H1 (cell line): ENCODE results near the gene NDUFS7. TPM values are rescaled to one million over a fixed set of nuclear protein-coding genes. Genes with fewer than 3 reads are reported as not detected.

Experiments used
- CTCF ChIA-PET: fragments of 300-600 bp; sonication (Branson Sonifier 250); formaldehyde crosslinking; loops from one replicate; lab custom pipeline; 2021; ENCODE audit not compliant: partially characterized antibody; lab: Charles Lee
- POLR2A ChIA-PET: fragments of 300-600 bp; sonication (Branson Sonifier 250); formaldehyde crosslinking; loops from one replicate; lab custom pipeline; 2021; ENCODE audit warnings: inconsistent platforms; ENCODE audit not compliant: partially characterized antibody; lab: Charles Lee
- DNase-seq, 2 experiments: peaks; one replicate each; pipeline versions ENCODE4 v3.0.0 to v3.0.0-alpha.2; 2010 to 2022; ENCODE audit warnings: low spot score in 2 of 2, low read depth in 1 of 2, mixed read lengths in 1 of 2
- FAIRE-seq: peaks from 2 replicates; lab custom pipeline; 2011; peaks lifted over from hg19 to GRCh38; lab: Jason Lieb, UNC
- H2AFZ ChIP-seq: 2 replicates; pipeline ENCODE4 v1.8.1; 2012; ENCODE audit warnings: low read length, inconsistent platforms
- H2AK5ac ChIP-seq: 2 replicates; pipeline ENCODE4 v1.6.1; 2013; ENCODE audit warnings: low read depth, low read length
- H2BK120ac ChIP-seq: replicated peaks from 2 replicates; pipeline ENCODE3; 2013; ENCODE audit warnings: low read depth, low read length, inconsistent platforms
- H2BK12ac ChIP-seq: 2 replicates; pipeline ENCODE4 v1.6.1; 2013; ENCODE audit warnings: low read depth, low read length
- H2BK15ac ChIP-seq: 2 replicates; pipeline ENCODE4 v1.6.1; 2013; ENCODE audit warnings: low read length
- H2BK20ac ChIP-seq: 2 replicates; pipeline ENCODE4 v1.6.1; 2013; ENCODE audit warnings: low read length
- H2BK5ac ChIP-seq: 2 replicates; pipeline ENCODE4 v1.6.1; 2013; ENCODE audit warnings: low read depth, low read length
- H3K14ac ChIP-seq: 2 replicates; pipeline ENCODE4 v1.6.1; 2013; ENCODE audit warnings: inconsistent platforms; ENCODE audit not compliant: insufficient read length
- H3K18ac ChIP-seq: 2 replicates; pipeline ENCODE4 v1.6.1; 2013; ENCODE audit warnings: low read length; ENCODE audit errors: extremely low read depth
- H3K23ac ChIP-seq: 2 replicates; pipeline ENCODE4 v1.6.1; 2013; ENCODE audit warnings: inconsistent platforms; ENCODE audit not compliant: insufficient read length
- H3K23me2 ChIP-seq: 2 replicates; pipeline ENCODE4 v1.6.1; 2013; ENCODE audit warnings: low read depth, low read length
- H3K27ac ChIP-seq: 2 replicates; pipeline ENCODE4 v1.6.1; 2011; ENCODE audit warnings: low read depth, low read length, inconsistent platforms
- H3K27me3 ChIP-seq, 4 experiments: replicated peaks in 1 of 4; 1 replicate in 1 of 4; 2 replicates in 3 of 4; pipeline versions ENCODE4 v1.6.1 to v1.8.1; 2011 to 2013; ENCODE audit warnings: low read length in 3 of 4, mild to moderate bottlenecking in 3 of 4, inconsistent platforms in 2 of 4, mixed read lengths in 2 of 4, moderate library complexity in 1 of 4; ENCODE audit not compliant: control insufficient read depth in 3 of 4, insufficient read depth in 3 of 4; ENCODE audit errors: extremely low read depth in 1 of 4
- H3K36me3 ChIP-seq, 4 experiments: 2 replicates each; pipeline versions ENCODE4 v1.6.1 to v1.8.1; 2011 to 2013; ENCODE audit warnings: mild to moderate bottlenecking in 4 of 4, low read length in 3 of 4, moderate library complexity in 2 of 4, control low read depth in 1 of 4, inconsistent platforms in 1 of 4; ENCODE audit not compliant: insufficient read depth in 4 of 4, control insufficient read depth in 2 of 4
- H3K4ac ChIP-seq: replicated peaks from 2 replicates; pipeline ENCODE3; 2013; ENCODE audit warnings: low read length, low read depth, mixed read lengths, inconsistent platforms; ENCODE audit not compliant: insufficient read length
- H3K4me1 ChIP-seq, 4 experiments: replicated peaks in 1 of 4; 1 replicate in 1 of 4; 2 replicates in 3 of 4; pipeline versions ENCODE4 v1.6.1 to v1.8.1; 2011 to 2013; ENCODE audit warnings: low read length in 3 of 4, inconsistent platforms in 2 of 4, mixed read lengths in 1 of 4; ENCODE audit not compliant: insufficient read depth in 4 of 4, control insufficient read depth in 3 of 4
- H3K4me2 ChIP-seq, 2 experiments: 2 replicates each; pipeline versions ENCODE4 v1.6.1 to v1.8.1; 2011 to 2013; ENCODE audit warnings: low read depth in 2 of 2, low read length in 2 of 2, control low read depth in 1 of 2, inconsistent platforms in 1 of 2, mild to moderate bottlenecking in 1 of 2; ENCODE audit not compliant: insufficient read depth in 1 of 2
- H3K4me3 ChIP-seq, 4 experiments: fragments of 200-600, 300-600 bp in 1 of 4; sonication (generic), shearing (Covaris generic), sonication (Bioruptor Twin) in 1 of 4; 2 replicates each; pipeline versions ENCODE4 v1.5.1 to v1.8.1; 2011 to 2016; ENCODE audit warnings: low read length in 4 of 4, low read depth in 3 of 4, control low read depth in 2 of 4, inconsistent platforms in 2 of 4, mild to moderate bottlenecking in 2 of 4, mixed read lengths in 1 of 4, moderate library complexity in 1 of 4; ENCODE audit not compliant: insufficient read depth in 2 of 4; ENCODE audit errors: extremely low read depth in 1 of 4
- H3K56ac ChIP-seq: replicated peaks from 2 replicates; pipeline ENCODE3; 2013; ENCODE audit warnings: low read depth, mild to moderate bottlenecking, mixed read lengths, low read length, inconsistent platforms; ENCODE audit not compliant: insufficient read length
- H3K79me1 ChIP-seq: 2 replicates; pipeline ENCODE4 v1.6.1; 2013; ENCODE audit warnings: low read depth, low read length, control low read depth
- H3K79me2 ChIP-seq, 2 experiments: 2 replicates each; pipeline versions ENCODE4 v1.6.1 to v1.8.1; 2012 to 2013; ENCODE audit warnings: low read length in 2 of 2, mild to moderate bottlenecking in 2 of 2, inconsistent platforms in 1 of 2; ENCODE audit not compliant: insufficient read depth in 2 of 2, control insufficient read depth in 1 of 2
- H3K9ac ChIP-seq, 4 experiments: replicated peaks in 1 of 4; 1 replicate in 1 of 4; 2 replicates in 3 of 4; pipeline versions ENCODE4 v1.6.1 to v1.8.1; 2011 to 2013; ENCODE audit warnings: low read depth in 3 of 4, low read length in 3 of 4, control low read depth in 2 of 4, mild to moderate bottlenecking in 2 of 4, moderate library complexity in 2 of 4, inconsistent platforms in 1 of 4; ENCODE audit errors: extremely low read depth in 1 of 4
- H3K9me3 ChIP-seq, 2 experiments: 2 replicates each; pipeline versions ENCODE4 v1.6.1 to v1.8.1; 2012 to 2013; ENCODE audit warnings: mild to moderate bottlenecking in 2 of 2, moderate library complexity in 2 of 2, control low read depth in 1 of 2, inconsistent platforms in 1 of 2, low read depth in 1 of 2, low read length in 1 of 2, mixed read lengths in 1 of 2; ENCODE audit not compliant: insufficient read depth in 2 of 2
- H4K20me1 ChIP-seq, 2 experiments: replicated peaks in 1 of 2; 2 replicates each; pipeline versions ENCODE3 to v1.8.1; 2011 to 2013; ENCODE audit warnings: inconsistent platforms in 2 of 2, low read length in 2 of 2, mild to moderate bottlenecking in 1 of 2; ENCODE audit not compliant: insufficient read depth in 2 of 2, control insufficient read depth in 1 of 2
- H4K5ac ChIP-seq: 2 replicates; pipeline ENCODE4 v1.6.1; 2013; ENCODE audit warnings: low read length, low read depth, mixed read lengths, inconsistent platforms; ENCODE audit not compliant: insufficient read length
- H4K8ac ChIP-seq: 2 replicates; pipeline ENCODE4 v1.8.0; 2013; ENCODE audit warnings: mild to moderate bottlenecking, moderate library complexity, low read length, inconsistent platforms; ENCODE audit not compliant: insufficient read depth; ENCODE audit errors: extremely low read depth
- H4K91ac ChIP-seq: replicated peaks from 2 replicates; pipeline ENCODE3; 2013; ENCODE audit warnings: low read length, mixed read lengths, inconsistent platforms; ENCODE audit not compliant: insufficient read length
- ATF3 ChIP-seq: IDR thresholded peaks from 2 replicates; pipeline ENCODE4 v1.6.1; 2011; ENCODE audit warnings: low read depth, mild to moderate bottlenecking, low read length; ENCODE audit not compliant: insufficient read depth
- BACH1 ChIP-seq: IDR thresholded peaks from 2 replicates; pipeline ENCODE4 v1.6.1; 2012; ENCODE audit warnings: low read length, improper control_type of control experiment
- HDAC2 ChIP-seq, 2 experiments: fragments of 300-600 bp in 1 of 2; sonication (generic) in 1 of 2; IDR thresholded peaks; 2 replicates each; pipeline ENCODE4 v1.6.1; 2011 to 2012; ENCODE audit warnings: low read depth in 2 of 2, low read length in 2 of 2, mild to moderate bottlenecking in 2 of 2, moderate library complexity in 2 of 2, borderline replicate concordance in 1 of 2, inconsistent platforms in 1 of 2
- NANOG ChIP-seq: IDR thresholded peaks from 2 replicates; pipeline ENCODE4 v1.6.1; 2011; ENCODE audit warnings: low read length, low read depth, mild to moderate bottlenecking, inconsistent platforms; ENCODE audit not compliant: insufficient read depth, poor library complexity, severe bottlenecking
- WGBS, 2 experiments: shearing (Covaris generic) in 1 of 2; methylation state at CpG; one replicate each; pipeline versions ENCODE4 v1.1.6 to v1.1.7; 2013 to 2015; ENCODE audit warnings: low lambda C conversion rate in 2 of 2, mixed read lengths in 2 of 2, inconsistent platforms in 1 of 2, low coverage in 1 of 2, missing lambda C conversion rate in 1 of 2; ENCODE audit not compliant: insufficient replicate concordance in 2 of 2, insufficient coverage in 1 of 2, insufficient read length in 1 of 2; ENCODE audit errors: extremely low coverage in 1 of 2, missing lambda C conversion rate in 1 of 2; 5-methylcytosine and 5-hydroxymethylcytosine counted together
- polyA plus RNA-seq, 7 experiments: library from polyadenylated mRNA; depleted of rRNA in 3 of 7; stranded (reverse) in 5 of 7; unstranded in 2 of 7; fragments of >200 nt in 5 of 7; fragments of 200-250 nt in 2 of 7; gene quantifications; 1 replicate in 5 of 7; 2 replicates in 1 of 7; 4 replicates in 1 of 7; pipeline versions ENCODE4 v1.2.1 to v1.2.3, GENCODE V29; 2011 to 2013; ENCODE audit warnings: missing spikeins in 2 of 7, mixed read lengths in 2 of 7
- total RNA-seq: library from RNA; stranded (reverse); fragmentation: NEBNext Ultra II Directional; extraction: Animal tissue kit (Norgen Biotek cat#: 25700); gene quantifications from 2 replicates; pipeline ENCODE4 v1.2.1, GENCODE V29; 2021
- TF ChIP-seq, protein P1 (sequence below), 3 experiments: IDR thresholded peaks; 1 replicate in 2 of 3; 2 replicates in 1 of 3; pipeline versions ENCODE4 v1.5.1 to v1.6.1; 2011; ENCODE audit warnings: low read length in 3 of 3, mild to moderate bottlenecking in 3 of 3, inconsistent platforms in 2 of 3, low read depth in 1 of 3, moderate library complexity in 1 of 3; ENCODE audit not compliant: insufficient read depth in 1 of 3; ENCODE audit errors: control extremely low read depth in 1 of 3

NDUFS7 gene
- total and polyA plus RNA-seq, 2 of the 8 experiments (the other 6 are each of a cell fraction or from before 2014, with no cell fraction given), result 78.1 to 309 TPM

DNA sequence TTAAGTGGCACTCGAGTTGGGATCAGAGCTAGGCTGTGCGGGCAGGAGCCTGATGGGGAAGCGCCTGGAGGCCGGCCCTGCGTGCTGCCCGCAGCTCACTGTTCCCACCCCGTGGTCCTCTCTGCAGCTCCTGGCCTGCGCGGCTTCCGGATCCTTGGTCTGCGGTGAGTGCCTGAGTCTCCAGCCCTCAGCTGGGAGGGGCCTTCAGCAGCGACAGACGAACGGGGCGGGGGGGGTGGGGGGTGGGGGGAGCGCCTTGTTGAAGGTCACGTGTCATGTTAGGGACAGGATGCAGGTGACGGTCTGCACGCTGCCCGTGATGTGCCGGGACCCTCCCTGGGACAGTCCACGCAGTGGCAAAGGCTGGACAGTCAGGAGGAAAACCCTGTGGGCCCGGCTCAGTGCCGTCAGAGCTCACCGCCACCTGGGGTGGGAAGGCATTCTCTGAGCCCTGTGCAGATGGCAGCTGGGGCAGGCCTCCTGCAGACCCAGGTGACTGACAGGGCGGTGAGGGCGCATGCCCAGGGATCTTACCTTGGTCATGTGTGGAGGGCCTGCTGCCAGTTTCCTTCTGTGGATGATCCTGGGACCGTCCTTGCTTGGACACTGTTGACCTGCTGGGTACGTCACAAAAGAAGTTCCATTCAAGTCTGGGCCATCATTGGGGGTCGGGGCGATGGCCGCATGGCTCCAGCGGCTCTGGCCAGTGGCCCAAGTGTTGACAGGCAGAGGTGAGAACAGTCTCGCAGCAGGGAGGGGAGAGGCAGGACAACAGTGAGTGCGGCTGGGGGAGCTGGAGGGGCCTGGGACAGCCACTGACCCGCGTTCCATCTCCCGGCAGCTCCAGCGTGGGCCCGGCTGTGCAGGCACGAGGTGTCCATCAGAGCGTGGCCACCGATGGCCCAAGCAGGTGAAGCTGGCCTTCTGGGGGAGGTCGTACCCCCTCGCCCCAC lies 4.3 kb downstream of the NDUFS7 start:
- WGBS, 2 experiments, result 89% methylated on average over 31 of the region's 45 CpGs; no CpG with 5 or more reads in 1 of the 2 experiments
- DNase-seq (no peak), FAIRE-seq (no peak)
- Histone ChIP-seq H3K27ac (no peak overlapping the region), H3K23ac (no peak overlapping the region), H3K4me2 (no peak overlapping the region), H3K14ac (no peak overlapping the region), H3K36me3 (peaks cover 0 to 16% (median 11%) of the 10 kb centered on the region in 4 experiments; a peak in 6 of 8 replicates), H3K27me3 (no peaks in the 10 kb centered on the region), H2BK5ac (no peak overlapping the region), H3K79me2 (peaks cover 0 to 4% of the 10 kb centered on the region in 2 experiments; a peak in 1 of 4 replicates), H2BK15ac (no peak overlapping the region), H2AFZ (no peak overlapping the region), H3K4ac (no peak overlapping the region), H4K20me1 (peaks cover 2 to 13% of the 10 kb centered on the region in 2 experiments), H4K8ac (no peak overlapping the region), H3K9ac (no peak overlapping the region), H2BK120ac (no peak overlapping the region), H2BK20ac (no peak overlapping the region), H4K91ac (no peak overlapping the region), H3K18ac (no peak overlapping the region), H4K5ac (no peak overlapping the region), H3K9me3 (no peaks in the 10 kb centered on the region; a peak in 1 of 4 replicates), H2BK12ac (no peak overlapping the region), H3K23me2 (peaks cover 6% of the 10 kb centered on the region; the same call in 1 of the 2 replicates), H3K56ac (no peak overlapping the region), H3K79me1 (0 out of 2 replicates have a peak, but pooled peaks cover 9% of the 10 kb centered on the region), H3K4me1 (peaks cover 0 to 3% (median 0%) of the 10 kb centered on the region in 4 experiments; a peak in 2 of 7 replicates), H3K4me3 (no peak overlapping the region), H2AK5ac (no peak overlapping the region)
- TF ChIP-seq NANOG (no peak), ATF3 (no peak), HDAC2 (IDR thresholded peaks at IDR 0.05; ENCODE audit: borderline replicate concordance in 1 of 2, low read depth in 2 of 2, low read length in 2 of 2) (no peak), BACH1 (no peak)
- TF ChIP-seq, protein P1, sequence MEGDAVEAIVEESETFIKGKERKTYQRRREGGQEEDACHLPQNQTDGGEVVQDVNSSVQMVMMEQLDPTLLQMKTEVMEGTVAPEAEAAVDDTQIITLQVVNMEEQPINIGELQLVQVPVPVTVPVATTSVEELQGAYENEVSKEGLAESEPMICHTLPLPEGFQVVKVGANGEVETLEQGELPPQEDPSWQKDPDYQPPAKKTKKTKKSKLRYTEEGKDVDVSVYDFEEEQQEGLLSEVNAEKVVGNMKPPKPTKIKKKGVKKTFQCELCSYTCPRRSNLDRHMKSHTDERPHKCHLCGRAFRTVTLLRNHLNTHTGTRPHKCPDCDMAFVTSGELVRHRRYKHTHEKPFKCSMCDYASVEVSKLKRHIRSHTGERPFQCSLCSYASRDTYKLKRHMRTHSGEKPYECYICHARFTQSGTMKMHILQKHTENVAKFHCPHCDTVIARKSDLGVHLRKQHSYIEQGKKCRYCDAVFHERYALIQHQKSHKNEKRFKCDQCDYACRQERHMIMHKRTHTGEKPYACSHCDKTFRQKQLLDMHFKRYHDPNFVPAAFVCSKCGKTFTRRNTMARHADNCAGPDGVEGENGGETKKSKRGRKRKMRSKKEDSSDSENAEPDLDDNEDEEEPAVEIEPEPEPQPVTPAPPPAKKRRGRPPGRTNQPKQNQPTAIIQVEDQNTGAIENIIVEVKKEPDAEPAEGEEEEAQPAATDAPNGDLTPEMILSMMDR (IDR thresholded peaks at IDR 0.05; ENCODE audit: control extremely low read depth in 1 of 3, insufficient read depth in 1 of 3, low read depth in 1 of 3, low read length in 3 of 3), result no peak
- CTCF ChIA-PET, result interaction anchor here (1.6 to 1.7 kb wide), 2 partner anchors 73 to 108 kb away, joined by 4 to 5 read pairs; no protein-coding TSS in a partner anchor
- POLR2A ChIA-PET, result interaction anchor here (0.7 to 1.6 kb wide), 5 partner anchors 9 to 119 kb away, joined by 3 to 8 read pairs (median 3); partner anchors contain the start of gene CIRBP
